Liver (tissue), 9 donors: ENCODE data around the gene TMPRSS3. TPM values are rescaled to one million over a fixed set of nuclear protein-coding genes. Genes with fewer than 3 reads are reported as not detected.

Experiments
- DNase-seq: peaks from one replicate; pipeline ENCODE4 v3.0.0-alpha.2; 2017; ENCODE audit warnings: low spot score
- H3K27ac ChIP-seq, 2 donors: one replicate each; pipeline ENCODE4 v1.7.0; 2013; ENCODE audit warnings: inconsistent platforms in 2 of 2, low read length in 2 of 2, control low read depth in 1 of 2, low read depth in 1 of 2, mild to moderate bottlenecking in 1 of 2
- H3K27me3 ChIP-seq, 4 donors: one replicate each; pipeline versions ENCODE4 v1.6.1 to v1.7.0; 2013; ENCODE audit warnings: low read length in 3 of 4, inconsistent platforms in 1 of 4, mild to moderate bottlenecking in 1 of 4, moderate library complexity in 1 of 4; ENCODE audit not compliant: control insufficient read depth in 4 of 4, insufficient read depth in 4 of 4
- H3K36me3 ChIP-seq, 4 donors: one replicate each; pipeline versions ENCODE4 v1.6.1 to v1.7.0; 2013; ENCODE audit warnings: low read length in 3 of 4, mild to moderate bottlenecking in 3 of 4, low read depth in 1 of 4, moderate library complexity in 1 of 4; ENCODE audit not compliant: control insufficient read depth in 4 of 4, insufficient read depth in 3 of 4
- H3K4me1 ChIP-seq, 4 donors: one replicate each; pipeline versions ENCODE4 v1.6.1 to v1.7.0; 2013; ENCODE audit warnings: low read length in 3 of 4, mild to moderate bottlenecking in 3 of 4, moderate library complexity in 1 of 4; ENCODE audit not compliant: control insufficient read depth in 4 of 4, insufficient read depth in 4 of 4
- H3K4me3 ChIP-seq, 3 donors: one replicate each; pipeline versions ENCODE4 v1.6.1 to v1.7.0; 2013; ENCODE audit warnings: low read length in 3 of 3, control low read depth in 1 of 3, low read depth in 1 of 3, mild to moderate bottlenecking in 1 of 3
- H3K9ac ChIP-seq, 2 donors: one replicate each; pipeline ENCODE4 v1.7.0; 2013; ENCODE audit warnings: low read length in 2 of 2, mild to moderate bottlenecking in 2 of 2, moderate library complexity in 2 of 2, control low read depth in 1 of 2, low read depth in 1 of 2
- H3K9me3 ChIP-seq, 4 donors: one replicate each; pipeline versions ENCODE4 v1.6.1 to v1.7.0; 2013; ENCODE audit warnings: low read length in 3 of 4; ENCODE audit not compliant: control insufficient read depth in 4 of 4
- FOXA2 ChIP-seq: IDR thresholded peaks from 2 replicates; pipeline ENCODE4 v1.6.1; 2016; ENCODE audit warnings: antibody characterized with exemption
- JUND ChIP-seq, 2 donors: IDR thresholded peaks; 2 replicates each; pipeline ENCODE4 v1.6.1; 2016; ENCODE audit warnings: antibody characterized with exemption in 2 of 2
- NR2F2 ChIP-seq: IDR thresholded peaks from 2 replicates; pipeline ENCODE4 v1.6.1; 2016; ENCODE audit warnings: antibody characterized with exemption
- RAD21 ChIP-seq, 2 donors: IDR thresholded peaks; 2 replicates each; pipeline ENCODE4 v1.6.1; 2016; ENCODE audit warnings: antibody characterized with exemption in 2 of 2, mild to moderate bottlenecking in 2 of 2
- SP1 ChIP-seq: IDR thresholded peaks from 2 replicates; pipeline ENCODE4 v1.6.1; 2018; ENCODE audit warnings: antibody characterized with exemption, mild to moderate bottlenecking
- WGBS: extraction: QIAGEN DNeasy Blood & Tissue Kit; methylation state at CpG from one replicate; pipeline ENCODE4 v1.1.7; 2013; 5-methylcytosine and 5-hydroxymethylcytosine counted together
- polyA plus RNA-seq, 2 donors: library from polyadenylated mRNA; stranded (reverse) in 1 of 2; unstranded in 1 of 2; fragments of 200-250 nt in 1 of 2; fragments of >200 nt in 1 of 2; fragmentation: Nextera tagmentation in 1 of 2; extraction: Ambion mirVana in 1 of 2; gene quantifications; one replicate each; pipeline versions ENCODE4 v1.2.1 to v1.2.3, GENCODE V29; 2013 to 2015
- total RNA-seq, 2 donors: library from RNA; depleted of rRNA; stranded (reverse); fragments of >200 nt; gene quantifications; one replicate each; pipeline ENCODE4 v1.2.3, GENCODE V29; 2014
- TF ChIP-seq, protein P1 (sequence below): fragments of 150-350 bp; IDR thresholded peaks from 2 replicates; pipeline ENCODE4 v1.5.1; 2017; ENCODE audit warnings: improper control_type of control experiment, low read depth, low read length; ENCODE audit not compliant: missing input control
- TF ChIP-seq, protein P2 (sequence below): IDR thresholded peaks from 2 replicates; pipeline ENCODE4 v1.6.1; 2016; ENCODE audit warnings: antibody characterized with exemption
- TF ChIP-seq, protein P3 (sequence below): IDR thresholded peaks from 2 replicates; pipeline ENCODE4 v1.6.1; 2016; ENCODE audit warnings: antibody characterized with exemption
- donor health status: healthy.
- donor health status: healthy.
- donor health status: healthy.
- donor health status: healthy.
- donor health status: healthy.

The TMPRSS3 gene
- total and polyA plus RNA-seq, 4 donors, result 0.25 to 0.50 TPM; not detected in 2

GRCh38 chr21:42381347-42381984 lies 14.4 kb downstream of the TMPRSS3 start:
- Histone ChIP-seq H3K27ac (no peak overlapping the region), H3K27me3 (no peaks in the 10 kb centered on the region), H3K4me3 (no peak overlapping the region), H3K4me1 (peaks cover 0 to 12% (median 9%) of the 10 kb centered on the region in 4 donors), H3K9me3 (peaks cover 0 to 5% (median 0%) of the 10 kb centered on the region in 4 donors), H3K36me3 (no peaks in the 10 kb centered on the region), H3K9ac (no peak overlapping the region)
- no peak for DNase-seq
- TF ChIP-seq, protein P1, sequence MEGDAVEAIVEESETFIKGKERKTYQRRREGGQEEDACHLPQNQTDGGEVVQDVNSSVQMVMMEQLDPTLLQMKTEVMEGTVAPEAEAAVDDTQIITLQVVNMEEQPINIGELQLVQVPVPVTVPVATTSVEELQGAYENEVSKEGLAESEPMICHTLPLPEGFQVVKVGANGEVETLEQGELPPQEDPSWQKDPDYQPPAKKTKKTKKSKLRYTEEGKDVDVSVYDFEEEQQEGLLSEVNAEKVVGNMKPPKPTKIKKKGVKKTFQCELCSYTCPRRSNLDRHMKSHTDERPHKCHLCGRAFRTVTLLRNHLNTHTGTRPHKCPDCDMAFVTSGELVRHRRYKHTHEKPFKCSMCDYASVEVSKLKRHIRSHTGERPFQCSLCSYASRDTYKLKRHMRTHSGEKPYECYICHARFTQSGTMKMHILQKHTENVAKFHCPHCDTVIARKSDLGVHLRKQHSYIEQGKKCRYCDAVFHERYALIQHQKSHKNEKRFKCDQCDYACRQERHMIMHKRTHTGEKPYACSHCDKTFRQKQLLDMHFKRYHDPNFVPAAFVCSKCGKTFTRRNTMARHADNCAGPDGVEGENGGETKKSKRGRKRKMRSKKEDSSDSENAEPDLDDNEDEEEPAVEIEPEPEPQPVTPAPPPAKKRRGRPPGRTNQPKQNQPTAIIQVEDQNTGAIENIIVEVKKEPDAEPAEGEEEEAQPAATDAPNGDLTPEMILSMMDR, result peak; percentile 81
- TF ChIP-seq NR2F2 (no peak), RAD21 (IDR thresholded peaks at IDR 0.05) (peak; percentile 77 to 84)
- 47% methylated on average over 1 of the region's 1 CpG for WGBS

DNA sequence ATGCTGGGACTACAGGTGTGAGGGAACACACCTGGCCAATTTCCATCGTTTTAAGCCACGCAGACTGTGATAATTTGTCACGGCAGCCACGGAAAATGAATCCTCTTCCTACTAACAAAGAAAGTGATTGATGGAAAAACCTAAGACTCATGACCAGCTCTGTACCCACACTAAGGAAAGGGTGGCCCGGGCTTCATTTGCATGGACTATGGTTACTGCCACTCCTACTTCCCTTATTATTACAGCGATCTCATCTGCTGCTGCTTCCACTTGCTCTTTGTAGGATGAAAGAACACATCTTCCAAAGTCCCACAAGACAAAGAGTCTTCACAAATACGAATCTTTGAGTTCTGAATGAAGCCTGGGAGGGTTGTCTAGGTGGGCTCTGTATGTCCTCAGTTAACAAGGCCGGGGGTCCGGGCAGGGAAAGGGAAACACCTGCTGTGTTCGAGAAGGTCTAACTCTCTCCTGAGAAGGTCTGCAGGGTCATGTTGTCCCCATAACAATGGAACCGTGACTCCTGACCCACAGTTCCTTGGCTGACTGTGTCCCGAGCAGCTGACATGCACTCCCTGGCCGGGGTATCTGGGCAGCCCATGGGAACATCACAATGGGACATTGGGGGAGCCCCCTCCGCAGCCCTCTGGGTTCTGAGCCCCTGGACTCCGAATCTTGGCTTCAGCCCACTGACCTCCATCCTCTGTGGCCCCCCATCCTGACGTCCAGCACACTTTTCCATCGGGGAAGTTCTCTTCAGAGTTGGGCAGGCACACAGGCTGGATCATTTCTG lies 16.2 kb downstream of the TMPRSS3 start:
- Histone ChIP-seq H3K9ac (no peak overlapping the region), H3K4me3 (no peak overlapping the region), H3K27me3 (no peaks in the 10 kb centered on the region), H3K4me1 (no peaks in the 10 kb centered on the region), H3K36me3 (no peaks in the 10 kb centered on the region), H3K27ac (no peak overlapping the region), H3K9me3 (peaks cover 0 to 5% (median 0%) of the 10 kb centered on the region in 4 donors)
- WGBS, result 80% methylated on average over 17 of the region's 17 CpGs
- DNase-seq, result no peak
- TF ChIP-seq, protein P2, sequence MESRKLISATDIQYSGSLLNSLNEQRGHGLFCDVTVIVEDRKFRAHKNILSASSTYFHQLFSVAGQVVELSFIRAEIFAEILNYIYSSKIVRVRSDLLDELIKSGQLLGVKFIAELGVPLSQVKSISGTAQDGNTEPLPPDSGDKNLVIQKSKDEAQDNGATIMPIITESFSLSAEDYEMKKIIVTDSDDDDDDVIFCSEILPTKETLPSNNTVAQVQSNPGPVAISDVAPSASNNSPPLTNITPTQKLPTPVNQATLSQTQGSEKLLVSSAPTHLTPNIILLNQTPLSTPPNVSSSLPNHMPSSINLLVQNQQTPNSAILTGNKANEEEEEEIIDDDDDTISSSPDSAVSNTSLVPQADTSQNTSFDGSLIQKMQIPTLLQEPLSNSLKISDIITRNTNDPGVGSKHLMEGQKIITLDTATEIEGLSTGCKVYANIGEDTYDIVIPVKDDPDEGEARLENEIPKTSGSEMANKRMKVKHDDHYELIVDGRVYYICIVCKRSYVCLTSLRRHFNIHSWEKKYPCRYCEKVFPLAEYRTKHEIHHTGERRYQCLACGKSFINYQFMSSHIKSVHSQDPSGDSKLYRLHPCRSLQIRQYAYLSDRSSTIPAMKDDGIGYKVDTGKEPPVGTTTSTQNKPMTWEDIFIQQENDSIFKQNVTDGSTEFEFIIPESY, result no peak
- TF ChIP-seq JUND (IDR thresholded peaks at IDR 0.05), result no peak

GRCh38 chr21:42378418-42378817 lies 17.4 kb downstream of the TMPRSS3 start:
- no peak overlapping the region for H3K9ac ChIP-seq
- H3K36me3 ChIP-seq, result no peaks in the 10 kb centered on the region
- WGBS, result 74% methylated on average over 8 of the region's 8 CpGs
- H3K4me3 ChIP-seq, result no peak overlapping the region
- DNase-seq, result no peak
- H3K27me3 ChIP-seq, result no peaks in the 10 kb centered on the region
- TF ChIP-seq SP1 (no peak), FOXA2 (no peak)
- TF ChIP-seq, protein P2, result no peak
- TF ChIP-seq, protein P3, sequence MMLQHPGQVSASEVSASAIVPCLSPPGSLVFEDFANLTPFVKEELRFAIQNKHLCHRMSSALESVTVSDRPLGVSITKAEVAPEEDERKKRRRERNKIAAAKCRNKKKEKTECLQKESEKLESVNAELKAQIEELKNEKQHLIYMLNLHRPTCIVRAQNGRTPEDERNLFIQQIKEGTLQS, result no peak
- H3K4me1 ChIP-seq, result no peaks in the 10 kb centered on the region
- peaks cover 0 to 5% (median 0%) of the 10 kb centered on the region in 4 donors for H3K9me3 ChIP-seq
- H3K27ac ChIP-seq, result no peak overlapping the region
